ENCODE results near the gene CRYBG1.
"Not testable (repeated sequence)": the region's sequence is repeated elsewhere in the genome, so short reads cannot be mapped to it uniquely, and the experiment has no call there.

Gene CRYBG1

DNA sequence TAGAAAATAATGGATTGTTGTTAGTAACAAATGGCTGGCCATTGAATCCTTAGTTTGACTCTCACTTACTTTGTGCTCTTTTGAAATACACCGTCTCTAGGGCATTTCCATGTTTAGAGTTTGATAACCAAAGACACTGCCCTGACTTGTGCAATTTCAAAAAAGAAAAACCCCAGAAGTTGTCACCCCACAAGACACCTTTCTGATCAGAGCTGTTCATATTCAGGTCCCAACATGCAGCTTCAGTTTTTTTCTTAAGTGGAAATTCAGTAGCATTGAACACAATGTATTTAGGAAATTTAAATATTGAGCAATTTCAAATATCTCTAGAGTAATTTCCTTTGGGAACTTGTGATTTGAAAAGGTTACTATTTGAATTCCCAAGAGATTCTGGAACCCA, 19.4 kb downstream of the CRYBG1 start:
- no peak for DNase-seq

DNA sequence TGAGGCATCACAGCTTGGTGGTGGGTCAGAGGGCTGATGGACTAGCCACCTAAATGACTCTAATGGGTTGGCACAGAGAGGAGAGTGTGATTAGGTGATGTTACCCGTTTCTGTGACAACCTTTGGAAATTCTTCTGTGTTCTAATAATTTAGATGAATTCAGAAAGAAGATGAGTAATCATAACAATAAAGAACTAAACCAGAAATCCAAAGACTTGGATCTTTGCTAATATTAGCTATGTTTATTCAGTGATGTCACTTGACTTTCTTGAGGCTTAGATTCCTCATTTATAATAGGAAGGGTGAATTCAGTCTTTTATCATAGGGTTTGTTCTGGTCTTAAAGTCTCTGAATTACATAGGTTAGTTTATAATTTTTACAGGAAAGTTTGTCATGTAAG, 19.9 kb downstream of the CRYBG1 start:
- no peak for DNase-seq

DNA sequence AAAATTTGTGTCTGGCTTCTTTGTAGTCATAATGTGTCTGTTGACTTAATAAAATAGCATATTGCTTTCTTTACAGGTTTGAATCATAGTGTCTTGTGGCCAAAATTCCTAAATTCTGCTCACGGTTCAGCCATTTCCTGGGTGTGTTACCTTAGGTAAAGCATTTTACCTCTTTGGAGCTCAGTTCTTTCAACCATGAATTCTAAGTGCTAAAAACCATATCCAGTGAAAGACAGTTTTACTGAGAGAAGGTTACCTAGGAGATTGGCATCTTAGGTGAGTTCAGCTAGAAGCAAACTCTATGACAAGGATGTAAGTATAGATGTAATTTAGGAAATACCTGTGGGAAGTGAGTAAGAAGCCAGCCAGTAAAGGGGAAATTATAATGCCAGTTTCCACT, 20.7 kb downstream of the CRYBG1 start:
- no peak for DNase-seq

DNA sequence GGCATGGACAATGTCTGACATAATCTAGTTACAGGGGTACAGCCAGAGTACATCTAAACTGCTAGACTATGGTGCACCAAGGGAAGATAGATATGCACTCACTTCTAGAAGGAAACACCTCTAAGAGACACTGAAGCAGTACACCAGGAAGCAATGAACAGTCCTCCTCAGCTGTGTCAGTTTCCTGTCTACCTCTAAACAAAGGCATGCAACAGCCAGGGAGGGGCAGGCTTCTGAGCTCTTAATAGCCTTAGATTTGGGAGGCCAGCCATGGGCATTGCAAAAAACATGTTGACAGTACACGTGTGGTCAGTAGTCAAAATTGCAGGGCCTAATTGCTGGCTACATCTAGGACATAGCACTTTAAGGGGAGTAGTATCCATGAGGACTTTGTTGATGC, 21.4 kb downstream of the CRYBG1 start:
- DNase-seq: no peak

DNA sequence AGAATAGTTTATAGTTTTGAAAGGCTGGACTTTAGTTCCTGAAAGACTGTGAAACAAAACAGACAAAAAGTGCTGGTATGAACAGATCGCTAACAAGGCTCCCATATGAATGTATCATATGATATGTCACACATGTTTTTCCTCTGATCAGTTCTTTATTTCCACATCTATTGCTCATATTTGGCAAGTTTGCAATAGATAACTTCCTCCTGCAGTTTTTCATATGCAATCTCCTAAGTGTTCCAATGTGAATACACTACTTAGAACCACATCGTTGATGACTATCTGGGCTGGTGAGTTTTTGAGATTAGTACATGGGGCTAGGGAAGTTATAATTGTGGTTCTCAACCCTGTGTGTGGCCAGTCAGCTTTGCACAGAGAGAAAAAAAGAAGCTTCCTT, 23.1 kb downstream of the CRYBG1 start:
- no peak for DNase-seq

DNA sequence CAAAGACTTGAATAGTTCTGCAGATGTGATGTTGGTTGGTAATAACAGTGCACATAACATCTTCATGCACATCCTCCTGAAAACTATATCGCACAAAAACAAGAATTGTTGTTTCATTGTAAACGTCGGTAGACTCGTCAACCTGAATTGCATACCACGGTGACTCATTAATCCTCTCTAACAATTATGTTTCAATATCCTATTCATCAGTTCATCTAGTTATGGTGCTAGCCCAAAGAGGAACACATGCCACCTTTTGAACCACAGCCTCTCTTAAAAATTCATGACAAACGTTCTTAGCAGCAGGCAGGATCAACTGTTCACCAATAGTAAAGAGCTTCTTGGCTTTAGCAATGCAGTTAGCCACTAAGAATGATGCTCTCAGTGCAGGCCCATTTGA, 25.0 kb downstream of the CRYBG1 start:
- DNase-seq: no peak

DNA sequence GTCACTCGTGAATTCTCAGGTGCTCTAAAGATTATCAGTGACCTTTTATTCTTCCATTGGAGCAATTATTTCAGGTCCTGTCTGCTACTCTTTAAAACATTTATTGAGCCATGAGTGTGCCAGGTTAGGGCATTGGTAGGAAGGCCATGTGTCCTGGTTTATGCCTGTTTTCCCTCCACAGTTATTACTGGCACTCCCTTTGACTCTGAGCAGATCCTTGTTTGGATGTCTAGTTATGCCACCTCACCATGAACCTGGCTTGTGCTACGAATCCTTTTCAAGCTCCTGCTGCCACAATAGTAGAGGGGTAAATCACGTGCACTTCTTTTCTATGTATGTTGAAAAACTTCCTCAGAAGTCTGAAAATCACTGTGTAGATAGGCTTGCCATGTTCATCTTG, 27.4 kb downstream of the CRYBG1 start:
- DNase-seq: no peak

DNA sequence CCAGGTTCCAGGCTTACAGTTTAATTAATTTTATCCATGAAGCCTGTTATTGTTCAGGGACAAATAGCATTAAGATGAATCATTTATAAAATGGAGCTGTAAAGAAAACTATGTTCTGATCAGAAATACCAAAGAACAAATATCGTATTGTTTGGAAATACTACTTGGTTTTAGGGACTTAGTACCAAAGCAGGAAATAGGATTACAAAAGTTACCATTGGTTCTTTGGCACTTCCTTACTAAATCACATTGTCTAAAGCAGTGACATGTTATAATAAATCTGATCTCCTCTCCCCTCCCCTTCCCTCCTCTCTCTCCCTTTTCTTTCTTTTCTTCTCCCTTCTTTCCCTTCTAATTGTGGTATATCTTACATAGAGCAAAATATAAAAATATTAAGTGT, 29.6 kb downstream of the CRYBG1 start:
- no peak for DNase-seq

DNA sequence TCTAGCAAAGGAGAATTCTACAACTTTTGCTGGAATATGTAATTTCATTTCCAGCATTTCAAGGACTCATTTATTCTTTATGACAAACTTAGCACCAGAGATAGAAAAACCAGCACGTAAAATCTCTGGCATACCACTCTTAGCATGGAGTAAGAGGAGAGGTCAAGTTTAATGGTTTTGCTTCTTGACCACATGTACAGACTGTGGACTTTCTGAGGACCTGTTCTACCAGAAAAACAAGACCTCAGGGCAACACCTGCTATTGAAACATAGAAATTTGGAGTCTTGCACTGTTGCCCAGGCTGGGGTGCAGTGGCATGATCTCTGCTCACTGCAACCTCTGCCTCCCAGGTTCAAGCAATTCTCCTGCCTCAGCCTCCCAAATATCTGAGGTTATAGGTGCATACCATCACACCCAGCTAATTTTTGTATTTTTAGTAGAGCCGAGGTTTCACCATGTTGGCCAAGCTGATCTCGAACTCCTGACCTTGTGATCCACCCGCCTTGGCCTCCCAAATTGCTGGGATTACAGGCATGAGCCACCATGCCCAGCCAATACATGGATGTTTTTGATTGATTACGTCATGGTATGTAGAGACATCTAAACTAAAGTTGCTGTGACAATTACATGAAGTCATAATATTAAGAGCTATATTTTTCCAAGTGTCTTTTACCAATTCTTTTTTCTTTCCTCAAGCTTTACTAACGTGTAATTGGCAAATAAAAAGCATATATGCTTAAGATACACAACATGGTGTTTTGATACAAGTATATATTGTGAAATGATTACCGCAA, 36.1 kb downstream of the CRYBG1 start:
- no peak for DNase-seq

DNA sequence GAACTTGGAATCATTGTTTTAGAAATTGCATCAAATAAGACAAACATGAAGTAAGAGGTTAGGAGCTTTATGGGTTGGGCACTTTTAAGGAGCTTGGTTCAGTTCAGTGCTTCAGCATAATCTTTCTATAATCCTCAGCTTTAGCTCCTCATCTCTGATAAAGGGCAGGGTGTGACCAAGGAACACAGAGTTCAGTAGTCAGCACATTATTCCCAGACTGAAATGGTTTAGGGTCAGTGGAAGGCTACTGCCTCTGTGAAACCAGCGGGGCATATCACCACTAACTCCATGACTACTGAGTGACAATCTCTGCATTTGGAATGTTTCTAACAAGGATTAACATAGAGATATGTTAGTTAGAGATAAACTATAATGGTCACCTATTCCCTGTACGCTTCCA, 36.9 kb downstream of the CRYBG1 start:
- DNase-seq: no peak

DNA sequence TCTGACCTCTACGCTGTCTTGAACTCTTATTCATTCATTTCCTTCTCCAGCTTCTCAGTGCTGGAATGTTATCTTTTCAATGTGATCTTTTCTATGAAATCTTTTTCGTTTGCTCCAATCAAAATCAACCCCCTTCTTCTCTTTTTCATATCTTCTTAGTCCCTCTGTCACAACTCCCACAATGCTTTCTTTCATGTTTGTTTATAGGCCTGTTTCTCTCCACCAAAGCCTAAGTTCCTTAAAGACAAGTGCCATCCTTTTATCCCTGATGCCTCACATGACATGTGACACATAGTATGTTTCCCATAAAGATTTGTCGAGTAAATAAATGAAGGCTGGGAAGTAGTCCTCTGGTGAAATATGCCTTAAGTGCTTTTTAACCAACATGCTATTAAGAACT, 38.1 kb downstream of the CRYBG1 start:
- DNase-seq: no peak

DNA sequence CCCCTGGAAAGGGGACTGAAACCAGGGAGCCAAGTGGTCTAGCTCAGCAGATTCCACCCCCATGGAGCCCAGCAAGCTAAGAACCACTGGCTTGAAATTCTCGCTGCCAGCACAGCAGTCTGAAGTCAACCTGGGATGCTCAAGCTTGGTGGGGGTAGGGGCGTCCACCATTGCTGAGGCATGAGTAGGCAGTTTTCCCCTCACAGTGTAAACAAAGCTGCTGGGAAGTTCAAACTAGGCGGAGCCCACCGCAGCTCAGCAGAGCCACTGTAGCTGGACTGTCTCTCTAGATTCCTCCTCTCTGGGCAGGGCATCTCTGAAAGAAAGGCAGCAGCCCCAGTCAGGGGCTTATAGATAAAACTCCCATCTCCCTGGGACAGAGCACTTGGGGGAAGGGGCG, 44.5 kb downstream of the CRYBG1 start:
- DNase-seq: not testable (repeated sequence)

DNA sequence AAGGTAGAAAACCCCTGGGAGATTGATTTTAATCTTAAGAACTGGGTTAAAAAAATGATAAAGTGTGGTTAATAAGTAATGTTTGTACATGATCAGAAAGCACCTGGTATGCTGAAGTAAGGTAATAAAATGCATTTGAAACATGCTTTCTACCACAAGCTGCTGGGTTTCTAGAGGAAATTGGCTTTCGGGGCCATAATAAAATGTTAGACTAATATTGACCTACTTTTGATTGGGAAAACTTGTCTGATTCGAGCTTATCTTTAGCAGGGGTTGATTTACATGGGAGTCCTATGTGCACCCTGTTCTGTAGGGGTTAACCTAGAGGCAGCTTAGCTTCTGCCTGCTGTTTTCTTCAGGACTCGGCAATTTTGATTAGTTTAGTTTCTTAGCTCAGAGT, 50.5 kb downstream of the CRYBG1 start:
- no peak for DNase-seq

DNA sequence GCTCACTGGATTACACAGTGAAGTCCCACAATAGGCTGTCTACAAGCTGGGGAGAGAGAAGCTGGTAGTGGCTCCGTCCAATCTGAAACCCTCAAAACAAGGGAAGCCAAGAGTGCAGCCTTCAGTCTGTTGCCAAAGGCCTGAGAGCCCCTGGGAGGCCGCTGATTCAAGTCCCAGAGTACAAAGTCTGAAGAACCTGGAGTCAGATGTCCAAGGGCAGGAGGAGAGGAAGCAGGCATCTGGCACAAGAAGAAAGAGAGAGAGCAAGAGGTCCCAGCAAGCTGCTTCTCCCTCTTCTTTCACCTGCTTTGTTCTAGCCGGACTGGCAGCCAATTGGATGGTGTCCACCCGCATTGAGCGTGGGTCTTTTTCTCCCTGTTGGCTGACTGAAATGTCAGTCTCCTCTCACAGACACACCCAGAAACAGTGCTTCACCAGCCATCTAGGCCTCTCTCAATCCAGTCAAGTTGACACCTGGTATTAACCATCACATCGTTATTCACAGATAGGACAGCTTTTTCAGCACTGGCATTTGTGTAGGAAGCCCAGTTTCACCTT, 51.2 kb downstream of the CRYBG1 start:
- no peak for DNase-seq

DNA sequence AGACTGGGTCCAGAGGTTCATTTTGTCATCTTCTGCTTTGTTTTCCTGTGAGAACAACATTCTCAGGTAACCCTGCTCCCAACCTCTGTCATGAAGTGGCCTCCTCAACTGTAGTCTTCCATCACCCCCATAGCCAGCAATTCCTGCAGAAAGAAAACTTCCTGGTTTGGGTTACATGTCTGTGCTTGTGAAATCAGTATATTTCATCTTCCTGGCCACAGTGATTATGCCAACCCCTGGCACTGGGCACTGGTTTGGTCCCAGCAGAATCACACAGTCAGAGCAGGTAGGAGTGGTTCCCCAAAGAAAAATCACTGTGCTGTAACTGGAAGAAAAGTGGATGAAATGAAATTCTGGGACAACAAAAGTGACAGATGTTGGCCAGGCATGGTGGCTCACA, 52.5 kb downstream of the CRYBG1 start:
- DNase-seq: no peak

DNA sequence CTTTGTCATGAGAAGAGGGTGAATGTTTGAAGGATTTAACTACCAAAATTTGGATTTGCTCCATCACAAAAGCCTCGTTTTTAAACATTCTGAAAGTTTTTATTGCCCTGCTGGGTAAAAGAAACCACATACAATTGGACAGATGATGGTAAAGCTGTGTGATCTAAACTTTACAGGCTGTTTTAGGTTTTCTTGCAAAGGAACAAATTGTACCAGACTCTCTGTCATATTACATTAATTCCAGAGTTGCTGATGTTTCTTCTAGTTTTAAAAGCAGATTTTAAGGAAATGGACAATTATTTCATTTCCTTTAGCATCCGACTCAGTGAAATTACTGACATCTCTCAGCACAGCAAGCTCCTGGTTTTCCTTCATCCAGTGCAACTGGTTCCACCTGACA, 53.2 kb downstream of the CRYBG1 start:
- DNase-seq: no peak

DNA sequence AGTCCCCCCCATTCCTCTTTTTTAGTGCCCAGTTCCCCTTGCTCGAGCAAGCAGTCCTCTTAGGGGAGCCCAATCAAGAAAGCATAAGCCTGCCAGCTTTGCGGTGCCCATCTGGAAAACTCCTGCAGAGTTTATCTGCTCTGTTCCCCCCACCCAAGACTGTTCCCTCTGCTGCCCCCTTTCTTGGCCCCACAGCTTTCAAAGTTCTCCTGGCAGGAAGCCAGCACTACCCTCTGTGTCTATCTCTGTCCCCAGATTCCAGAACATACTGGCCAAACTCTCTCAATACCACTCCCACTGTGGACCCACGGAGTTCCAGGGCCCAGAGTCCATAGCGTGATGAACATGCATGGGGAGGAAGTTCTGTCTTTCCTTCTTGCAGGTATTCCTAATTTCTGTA, 55.4 kb downstream of the CRYBG1 start:
- no peak for DNase-seq

DNA sequence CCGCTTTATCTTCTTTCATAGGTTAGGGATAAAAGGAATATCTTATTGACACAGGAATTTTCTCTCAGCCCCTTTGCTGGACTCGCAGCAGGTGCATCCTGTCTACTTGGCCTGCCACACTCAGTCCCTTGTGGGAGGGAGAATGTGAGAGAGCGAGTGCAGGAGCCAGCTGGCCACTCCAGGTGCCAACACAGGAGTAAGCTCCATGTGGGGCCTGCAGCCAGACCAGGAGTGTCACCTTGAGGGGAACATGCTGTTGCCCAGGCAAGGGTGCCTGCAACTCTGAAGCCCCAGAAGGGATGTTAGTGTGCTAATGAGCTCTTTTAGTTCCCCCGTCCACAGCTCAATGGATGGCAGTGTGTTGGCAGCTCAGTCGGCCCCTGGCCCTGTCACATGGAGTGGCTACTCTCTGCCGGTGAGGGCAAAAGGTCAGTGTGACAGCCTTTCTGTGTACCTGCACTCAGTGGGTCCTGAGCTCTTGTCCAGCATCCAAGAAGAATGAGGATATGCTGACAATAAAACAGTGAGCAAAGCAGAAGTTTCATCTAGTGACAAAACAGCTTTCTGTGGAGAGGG, 57.1 kb downstream of the CRYBG1 start:
- DNase-seq: no peak

DNA sequence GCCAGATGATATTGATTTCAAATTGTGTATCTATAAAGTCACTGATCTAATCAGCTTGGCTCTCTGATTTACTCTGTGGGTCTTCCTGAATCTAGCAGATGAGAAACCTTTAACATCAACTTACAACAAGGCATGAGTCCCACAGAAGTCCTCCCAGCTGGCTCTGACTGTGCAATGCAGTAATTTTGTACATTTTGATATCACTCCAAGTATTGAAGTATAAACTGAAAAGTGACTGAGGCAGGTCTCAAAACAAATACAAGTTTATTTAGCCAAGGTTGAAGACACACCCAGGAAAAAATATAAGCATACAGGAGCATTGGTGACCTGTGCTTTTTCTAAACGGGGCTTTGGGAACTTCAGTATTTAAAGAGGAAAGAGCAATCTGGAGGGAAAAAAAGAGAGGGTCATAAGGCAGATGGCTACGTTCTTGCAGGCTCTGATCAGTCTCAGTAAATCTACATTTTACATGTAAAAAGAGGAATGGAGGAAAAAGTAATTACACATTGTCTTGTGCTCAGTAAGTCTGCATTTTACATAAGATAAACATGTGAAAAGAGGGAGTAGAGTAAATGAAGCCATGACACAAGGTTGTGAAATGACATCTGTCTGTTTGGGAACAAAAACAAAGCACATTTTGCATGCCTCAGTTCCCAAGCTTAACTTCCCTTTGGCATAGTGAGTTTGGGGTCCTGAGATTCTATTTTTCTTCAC, 59.5 kb downstream of the CRYBG1 start:
- no peak for DNase-seq

DNA sequence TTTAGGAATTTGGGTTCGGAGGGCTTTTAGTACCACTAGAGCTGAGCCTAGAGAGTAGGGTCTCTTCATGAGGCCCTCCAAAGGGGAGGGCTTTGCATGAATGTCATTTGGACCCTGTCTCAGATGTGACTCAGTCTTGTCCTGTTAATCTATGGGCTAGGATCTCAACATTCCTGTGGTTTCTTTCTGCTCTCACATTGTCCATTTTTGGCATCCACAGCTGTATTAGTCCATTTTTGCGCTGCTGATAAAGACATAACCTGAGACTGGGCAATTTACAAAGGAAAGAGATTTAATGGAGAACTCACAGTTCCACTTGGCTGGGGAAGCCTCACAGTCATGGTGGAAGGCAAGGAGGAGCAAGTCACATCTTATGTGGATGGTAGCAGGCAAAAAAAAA, 61.0 kb downstream of the CRYBG1 start:
- no peak for DNase-seq

DNA sequence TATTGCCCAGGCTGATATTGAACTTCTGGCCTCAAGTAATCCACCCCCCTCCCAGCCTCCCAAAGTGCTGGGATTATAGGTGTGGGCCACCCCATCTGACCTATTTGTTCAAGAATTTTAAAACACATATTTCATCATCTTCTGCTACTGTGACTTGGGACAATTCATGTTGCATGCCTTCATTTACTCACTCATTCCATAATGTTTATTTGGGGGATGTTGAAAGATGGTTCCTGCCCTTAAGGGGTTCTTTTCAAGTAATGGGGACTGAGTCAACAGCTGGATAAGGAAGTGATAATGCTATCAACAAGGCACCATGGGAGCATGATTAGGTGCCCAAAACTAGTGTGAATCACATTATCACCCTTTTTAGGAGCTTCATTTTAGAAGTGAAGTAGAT, 62.0 kb downstream of the CRYBG1 start:
- no peak for DNase-seq

DNA sequence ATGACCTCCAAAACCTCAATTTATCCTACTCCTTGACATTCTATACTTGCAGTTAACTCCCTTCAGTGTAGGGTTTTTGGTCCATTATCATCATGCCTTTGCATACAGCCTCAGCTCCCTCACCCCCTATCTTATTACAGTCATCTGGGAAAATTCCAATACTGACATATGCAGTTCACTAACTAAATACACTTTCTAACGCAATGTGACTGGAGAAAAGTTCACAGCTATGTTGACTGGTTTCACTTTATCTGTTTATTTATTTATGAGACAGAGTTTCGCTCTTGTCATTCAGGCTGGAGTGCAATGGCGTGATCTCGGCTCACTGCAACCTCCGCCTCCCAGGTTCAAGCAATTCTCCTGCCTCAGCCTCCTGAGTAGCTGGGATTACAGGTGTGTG, 64.9 kb downstream of the CRYBG1 start:
- DNase-seq: no peak

DNA sequence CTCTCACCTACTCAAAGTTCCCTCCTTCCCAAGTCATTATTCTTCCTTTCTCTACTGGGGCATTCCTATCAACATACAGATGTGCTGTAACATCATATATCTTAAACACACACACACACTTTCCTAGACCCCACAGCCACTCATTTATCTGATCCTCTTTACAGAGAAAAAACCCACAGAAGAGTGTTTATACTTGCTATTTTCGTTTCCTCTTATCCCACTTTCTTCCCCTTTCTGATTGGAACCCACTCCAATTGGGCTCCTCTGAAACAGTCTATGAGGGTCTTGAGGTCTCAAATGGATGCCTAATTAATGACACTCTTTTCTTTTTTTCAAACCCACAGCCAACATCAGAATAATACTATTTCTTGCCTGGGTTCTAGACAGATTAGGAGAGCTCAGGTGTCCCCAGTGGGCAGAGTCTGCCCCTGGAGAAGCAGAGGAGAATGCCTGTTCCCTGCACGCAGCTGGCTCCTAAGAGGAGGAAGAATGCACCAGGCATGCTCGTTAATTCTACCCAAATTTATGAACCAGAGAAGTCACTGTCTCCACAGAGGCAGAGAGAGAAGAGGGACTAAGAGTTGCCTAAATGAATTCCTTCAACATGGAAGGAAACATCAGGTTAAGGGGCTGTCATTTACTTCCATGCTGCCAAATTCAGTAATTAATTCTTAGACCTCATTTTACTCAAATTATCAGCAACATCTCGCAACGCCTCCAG, 65.9 kb downstream of the CRYBG1 start:
- no peak for DNase-seq
